ENCODE data around the gene HSD17B10. TPM values are rescaled to one million over a fixed set of nuclear protein-coding genes. Genes with fewer than 3 reads are reported as not detected.
"Not testable (repeated sequence)": the region's sequence is repeated elsewhere in the genome, so short reads cannot be mapped to it uniquely, and the experiment has no call there.

The HSD17B10 gene
- total and polyA plus RNA-seq, 2 experiments from 2014 or later, result 78.9 to 121 TPM

DNA sequence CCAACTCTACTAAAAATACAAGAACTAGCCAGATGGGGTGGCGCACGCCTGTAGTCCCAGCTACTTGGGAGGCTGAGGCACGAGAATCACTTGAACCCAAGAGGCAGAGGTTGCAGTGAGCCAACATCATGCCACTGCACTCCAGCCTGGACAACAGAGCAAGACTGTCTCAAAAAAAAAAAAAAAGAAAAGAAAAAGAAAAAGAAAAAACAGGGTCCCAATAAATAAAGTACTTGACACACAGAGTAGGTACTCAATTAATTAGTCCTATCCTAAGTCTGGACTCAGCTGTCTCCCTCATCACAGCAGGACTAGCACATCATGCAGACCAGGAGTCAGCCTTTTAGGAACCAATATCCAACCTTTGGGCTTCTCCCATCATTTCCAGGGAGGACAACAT lies 13.8 kb downstream of the HSD17B10 start:
- not testable (repeated sequence) for H3K27me3 Mint-ChIP-seq (ENCODE audit: insufficient read depth, low read depth, poor library complexity); H3K9me2 ChIP-seq (ENCODE audit: insufficient read depth); H3K4me1 ChIP-seq (ENCODE audit: insufficient read depth); DNase-seq (ENCODE audit: low spot score); H3K9me3 Mint-ChIP-seq; H3K27ac ChIP-seq (ENCODE audit: low read depth); ATAC-seq; H3K4me3 ChIP-seq; H2AFZ ChIP-seq; H3K27ac Mint-ChIP-seq; H3K36me3 ChIP-seq (ENCODE audit: insufficient read depth); H3K27me3 ChIP-seq (ENCODE audit: insufficient read depth); H3F3A ChIP-seq (replicated peaks; ENCODE audit: low read depth)
- Histone ChIP-seq H3K79me2 (replicated peaks; ENCODE audit: insufficient read depth) (peaks cover 55% of the 10 kb centered on the region), H3K4me2 (peak overlapping the region; percentile 79; the same call in 1 of the 2 replicates), H4K20me1 (replicated peaks; ENCODE audit: insufficient read depth) (peaks cover 11% of the 10 kb centered on the region)
- H3K4me1 Mint-ChIP-seq, result peaks cover 12% of the 10 kb centered on the region
- peak overlapping the region; percentile 99 for H3K4me3 Mint-ChIP-seq
- H3K36me3 Mint-ChIP-seq (ENCODE audit: low read depth), result peaks cover 13% of the 10 kb centered on the region; the same call in 1 of the 3 replicates

DNA sequence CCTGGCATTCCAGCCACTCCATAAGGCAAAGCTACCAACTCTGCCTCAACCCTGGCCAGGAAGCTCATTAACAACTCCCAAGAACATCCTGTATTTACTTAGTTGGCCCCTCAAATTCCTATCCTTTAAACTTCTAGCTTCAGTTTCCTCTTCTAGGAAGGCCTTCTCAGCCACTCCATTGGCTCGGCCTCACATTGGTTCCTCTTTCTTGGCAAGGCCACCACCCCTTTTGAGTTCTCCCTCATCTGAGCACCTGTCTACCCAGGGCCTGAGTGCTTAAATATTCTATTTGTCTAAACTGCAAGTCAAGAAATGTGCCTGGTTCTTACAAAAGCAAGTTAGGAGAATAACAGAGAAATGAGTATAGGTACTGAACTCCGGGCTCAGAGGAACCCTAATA lies 21.7 kb downstream of the HSD17B10 start:
- peaks cover 12% of the 10 kb centered on the region for H3K79me2 ChIP-seq (replicated peaks; ENCODE audit: insufficient read depth)
- H3K9me2 ChIP-seq (ENCODE audit: insufficient read depth), result no peaks in the 10 kb centered on the region
- Mint-ChIP-seq H3K36me3 (ENCODE audit: low read depth) (peaks cover 56% of the 10 kb centered on the region), H3K4me1 (no peaks in the 10 kb centered on the region), H3K27ac (no peak overlapping the region), H3K4me3 (no peak overlapping the region), H3K27me3 (ENCODE audit: insufficient read depth, low read depth, poor library complexity) (peaks cover 5% of the 10 kb centered on the region), H3K9me3 (no peaks in the 10 kb centered on the region)
- no peaks in the 10 kb centered on the region for H3F3A ChIP-seq (replicated peaks; ENCODE audit: low read depth)
- no peak overlapping the region for H3K4me3 ChIP-seq
- H4K20me1 ChIP-seq (replicated peaks; ENCODE audit: insufficient read depth), result 0 out of 2 replicates have a peak, but pooled peaks cover 7% of the 10 kb centered on the region
- ATAC-seq, result no peak
- no peak for DNase-seq (ENCODE audit: low spot score)
- no peaks in the 10 kb centered on the region for H3K4me1 ChIP-seq (ENCODE audit: insufficient read depth)
- H3K27ac ChIP-seq (ENCODE audit: low read depth), result no peak overlapping the region
- H3K4me2 ChIP-seq, result no peak overlapping the region
- H3K27me3 ChIP-seq (ENCODE audit: insufficient read depth), result no peaks in the 10 kb centered on the region
- no peaks in the 10 kb centered on the region; the same call in none of the 2 replicates for H3K36me3 ChIP-seq (ENCODE audit: insufficient read depth)
- H2AFZ ChIP-seq, result no peak overlapping the region
- no peak for TF ChIP-seq ZNF462 (CRISPR knock-in tag; IDR thresholded peaks at IDR 0.05)
- no peak for TF ChIP-seq CTCF (conservative IDR thresholded peaks at IDR 0.05; ENCODE audit: low read depth in 2 of 2)
- no peak for TF ChIP-seq EZH2 (IDR thresholded peaks at IDR 0.05; ENCODE audit: low read depth, unreplicated experiment)
- TF ChIP-seq, protein P1, sequence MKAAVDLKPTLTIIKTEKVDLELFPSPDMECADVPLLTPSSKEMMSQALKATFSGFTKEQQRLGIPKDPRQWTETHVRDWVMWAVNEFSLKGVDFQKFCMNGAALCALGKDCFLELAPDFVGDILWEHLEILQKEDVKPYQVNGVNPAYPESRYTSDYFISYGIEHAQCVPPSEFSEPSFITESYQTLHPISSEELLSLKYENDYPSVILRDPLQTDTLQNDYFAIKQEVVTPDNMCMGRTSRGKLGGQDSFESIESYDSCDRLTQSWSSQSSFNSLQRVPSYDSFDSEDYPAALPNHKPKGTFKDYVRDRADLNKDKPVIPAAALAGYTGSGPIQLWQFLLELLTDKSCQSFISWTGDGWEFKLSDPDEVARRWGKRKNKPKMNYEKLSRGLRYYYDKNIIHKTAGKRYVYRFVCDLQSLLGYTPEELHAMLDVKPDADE (IDR thresholded peaks at IDR 0.05), result no peak
- TF ChIP-seq, protein P2, sequence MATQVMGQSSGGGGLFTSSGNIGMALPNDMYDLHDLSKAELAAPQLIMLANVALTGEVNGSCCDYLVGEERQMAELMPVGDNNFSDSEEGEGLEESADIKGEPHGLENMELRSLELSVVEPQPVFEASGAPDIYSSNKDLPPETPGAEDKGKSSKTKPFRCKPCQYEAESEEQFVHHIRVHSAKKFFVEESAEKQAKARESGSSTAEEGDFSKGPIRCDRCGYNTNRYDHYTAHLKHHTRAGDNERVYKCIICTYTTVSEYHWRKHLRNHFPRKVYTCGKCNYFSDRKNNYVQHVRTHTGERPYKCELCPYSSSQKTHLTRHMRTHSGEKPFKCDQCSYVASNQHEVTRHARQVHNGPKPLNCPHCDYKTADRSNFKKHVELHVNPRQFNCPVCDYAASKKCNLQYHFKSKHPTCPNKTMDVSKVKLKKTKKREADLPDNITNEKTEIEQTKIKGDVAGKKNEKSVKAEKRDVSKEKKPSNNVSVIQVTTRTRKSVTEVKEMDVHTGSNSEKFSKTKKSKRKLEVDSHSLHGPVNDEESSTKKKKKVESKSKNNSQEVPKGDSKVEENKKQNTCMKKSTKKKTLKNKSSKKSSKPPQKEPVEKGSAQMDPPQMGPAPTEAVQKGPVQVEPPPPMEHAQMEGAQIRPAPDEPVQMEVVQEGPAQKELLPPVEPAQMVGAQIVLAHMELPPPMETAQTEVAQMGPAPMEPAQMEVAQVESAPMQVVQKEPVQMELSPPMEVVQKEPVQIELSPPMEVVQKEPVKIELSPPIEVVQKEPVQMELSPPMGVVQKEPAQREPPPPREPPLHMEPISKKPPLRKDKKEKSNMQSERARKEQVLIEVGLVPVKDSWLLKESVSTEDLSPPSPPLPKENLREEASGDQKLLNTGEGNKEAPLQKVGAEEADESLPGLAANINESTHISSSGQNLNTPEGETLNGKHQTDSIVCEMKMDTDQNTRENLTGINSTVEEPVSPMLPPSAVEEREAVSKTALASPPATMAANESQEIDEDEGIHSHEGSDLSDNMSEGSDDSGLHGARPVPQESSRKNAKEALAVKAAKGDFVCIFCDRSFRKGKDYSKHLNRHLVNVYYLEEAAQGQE (IDR thresholded peaks at IDR 0.05; ENCODE audit: unreplicated experiment), result no peak
- no peak for TF ChIP-seq ZNF114 (CRISPR knock-in tag; IDR thresholded peaks at IDR 0.05)
- TF ChIP-seq ZNF331 (CRISPR knock-in tag; IDR thresholded peaks at IDR 0.05; ENCODE audit: low read depth), result no peak
- TF ChIP-seq STAT1 (IDR thresholded peaks at IDR 0.05; ENCODE audit: unreplicated experiment), result no peak
- no peak for TF ChIP-seq EZH2phosphoT487 (IDR thresholded peaks at IDR 0.05; ENCODE audit: unreplicated experiment)
- TF ChIP-seq POLR2AphosphoS5 (IDR thresholded peaks at IDR 0.05; ENCODE audit: low read depth), result no peak

All from GM23338 (cell line).